COLO829 (cell line): ENCODE measurements around the gene F10.

Source experiments
- DNase-seq: peaks from one replicate; pipeline ENCODE4 v3.0.0; 2012; ENCODE audit warnings: low spot score

F10 gene

GRCh38 chr13:113117335-113117872, 5.2 kb upstream of the F10 start:
- no peak for DNase-seq

- DNase-seq: no peak
Observed at GRCh38 chr13:113117911-113118260, 4.7 kb upstream of the F10 start.

- DNase-seq: no peak
Observed at GRCh38 chr13:113118261-113119021, 4.2 kb upstream of the F10 start.

GRCh38 chr13:113119166-113119821, 3.3 kb upstream of the F10 start:
- no peak for DNase-seq

- no peak for DNase-seq
Observed at GRCh38 chr13:113119822-113120189, 2.8 kb upstream of the F10 start.

GRCh38 chr13:113120300-113121182, 2.1 kb upstream of the F10 start:
- DNase-seq: no peak

- no peak for DNase-seq
Observed at GRCh38 chr13:113121183-113121927, 1.2 kb upstream of the F10 start.

- no peak for DNase-seq
Observed at GRCh38 chr13:113121928-113122471, 599 bp upstream of the F10 start.

- DNase-seq: no peak
Observed at GRCh38 chr13:113123226-113124201, 915 bp downstream of the F10 start.

- DNase-seq: no peak
Observed at GRCh38 chr13:113124211-113124970, 1.8 kb downstream of the F10 start.

- DNase-seq: no peak
Observed at GRCh38 chr13:113125506-113126264, 3.1 kb downstream of the F10 start.

GRCh38 chr13:113126265-113127150, 3.9 kb downstream of the F10 start:
- no peak for DNase-seq

- DNase-seq: no peak
Observed at GRCh38 chr13:113129480-113129879, 6.9 kb downstream of the F10 start.

- no peak for DNase-seq
Observed at GRCh38 chr13:113129921-113130750, 7.5 kb downstream of the F10 start.

- no peak for DNase-seq
Observed at GRCh38 chr13:113135281-113135760, 12.7 kb downstream of the F10 start.

- DNase-seq: no peak
Observed at GRCh38 chr13:113137691-113138298, 15.2 kb downstream of the F10 start.
